K562 (cell line): ENCODE data around the gene ZFP36. TPM values are rescaled to one million over a fixed set of nuclear protein-coding genes. Genes with fewer than 3 reads are reported as not detected.

Experiments
- CAMTA2 ChIP-seq: fragments of 250-450 bp; sonication (Bioruptor Pico); conservative IDR thresholded peaks from 2 replicates; pipeline ENCODE4 v1.5.1; 2022
- EP300 ChIP-seq: IDR thresholded peaks from 2 replicates; pipeline ENCODE4 v1.6.1; 2012; ENCODE audit warnings: low read length, improper control_type of control experiment
- ERF ChIP-seq: fragments of 450-650 bp; formaldehyde crosslinking; IDR thresholded peaks from 2 replicates; pipeline ENCODE4 v1.4.0; 2020; ENCODE audit warnings: mild to moderate bottlenecking, mixed read lengths
- ETV5 ChIP-seq: sonication (generic); formaldehyde crosslinking; IDR thresholded peaks from 2 replicates; pipeline ENCODE4 v1.4.0; 2020; ENCODE audit warnings: low read depth, mild to moderate bottlenecking, missing genetic modification reagents
- EWSR1 ChIP-seq: fragments of 450-650 bp; IDR thresholded peaks from 2 replicates; pipeline ENCODE4 v1.6.1; 2018; ENCODE audit warnings: borderline replicate concordance, mild to moderate bottlenecking, low read depth, moderate library complexity; ENCODE audit not compliant: partially characterized antibody
- GABPA ChIP-seq: fragments of 200-800 bp; sonication (Bioruptor generic); conservative IDR thresholded peaks from 2 replicates; pipeline ENCODE4 v1.6.1; 2016; ENCODE audit warnings: low read depth, missing genetic modification characterization, missing compliant biosample characterization
- NFIX ChIP-seq: fragments of 250-450 bp; sonication (Bioruptor Pico); IDR thresholded peaks from 2 replicates; pipeline ENCODE4 v1.4.0; 2020; ENCODE audit warnings: low read depth, mild to moderate bottlenecking, moderate library complexity
- PHF21A ChIP-seq: fragments of 450-650 bp; IDR thresholded peaks from 2 replicates; pipeline ENCODE4 v1.6.1; 2017; ENCODE audit warnings: low read depth, borderline replicate concordance
- PKNOX1 ChIP-seq: fragments of 450-650 bp; IDR thresholded peaks from 2 replicates; pipeline ENCODE4 v1.6.1; 2016
- RB1 ChIP-seq: fragments of 450-650 bp; IDR thresholded peaks from 2 replicates; pipeline ENCODE4 v1.6.1; 2017; ENCODE audit warnings: low read depth, mild to moderate bottlenecking
- SMARCE1 ChIP-seq: fragments of 450-650 bp; IDR thresholded peaks from 2 replicates; pipeline ENCODE4 v1.7.1; 2016; ENCODE audit warnings: mild to moderate bottlenecking
- TCF3 ChIP-seq: sonication (generic); formaldehyde crosslinking; IDR thresholded peaks from 2 replicates; pipeline ENCODE4 v1.4.0; 2020; ENCODE audit warnings: mild to moderate bottlenecking, missing genetic modification reagents
- ZBTB34 ChIP-seq: fragments of 250-450 bp; sonication (Bioruptor Pico); IDR thresholded peaks from 2 replicates; pipeline ENCODE4 v1.8.0; 2021; ENCODE audit warnings: mild to moderate bottlenecking, moderate library complexity
- polyA plus RNA-seq, 8 experiments: library from polyadenylated mRNA; depleted of rRNA in 4 of 8; stranded (reverse) in 5 of 8; unstranded in 3 of 8; fragments of >200 nt; fragmentation: Nextera tagmentation in 2 of 8; fragmentation: Illumina TruSeq in 1 of 8; extraction: Ambion mirVana in 2 of 8; extraction: Trizol in 1 of 8; gene quantifications; 2 replicates each; pipeline versions ENCODE4 v1.2.1 to v1.2.3, GENCODE V29; 2011 to 2014; ENCODE audit warnings: inconsistent platforms in 1 of 8, missing spikeins in 1 of 8
- total RNA-seq, 7 experiments: library from RNA; depleted of rRNA in 6 of 7; stranded (reverse); fragments of >200 nt in 6 of 7; fragmentation: Illumina TruSeq in 2 of 7; extraction: Trizol in 2 of 7; gene quantifications; 2 replicates each; pipeline versions ENCODE4 v1.2.1 to v1.2.3, GENCODE V29; 2011 to 2021; ENCODE audit warnings: low replicate concordance in 1 of 7
- TF ChIP-seq, protein P1 (sequence below), 3 experiments: IDR thresholded peaks in 2 of 3; conservative IDR thresholded peaks in 1 of 3; 2 replicates each; pipeline ENCODE4 v1.5.1; 2011 to 2012; ENCODE audit warnings: low read length in 3 of 3, mild to moderate bottlenecking in 3 of 3, control low read depth in 2 of 3, improper control_type of control experiment in 1 of 3, inconsistent platforms in 1 of 3, low read depth in 1 of 3, mixed read lengths in 1 of 3, moderate library complexity in 1 of 3; ENCODE audit not compliant: insufficient read depth in 2 of 3
- TF ChIP-seq, protein P2 (sequence below): fragments of 450-650 bp; IDR thresholded peaks from one replicate; pipeline ENCODE4 v1.6.1; 2018; ENCODE audit warnings: mild to moderate bottlenecking, moderate library complexity; ENCODE audit not compliant: partially characterized antibody
- TF ChIP-seq, protein P3 (sequence below): fragments of 450-650 bp; formaldehyde crosslinking; IDR thresholded peaks from 2 replicates; pipeline ENCODE4 v1.4.0; 2020; ENCODE audit warnings: mild to moderate bottlenecking
- TF ChIP-seq, protein P4 (sequence below), 2 experiments: IDR thresholded peaks in 1 of 2; conservative IDR thresholded peaks in 1 of 2; 2 replicates each; pipeline ENCODE4 v1.6.1; 2016; ENCODE audit warnings: low read depth in 2 of 2, mild to moderate bottlenecking in 1 of 2, missing compliant biosample characterization in 1 of 2, missing genetic modification characterization in 1 of 2, moderate library complexity in 1 of 2

ZFP36 gene
- total and polyA plus RNA-seq, 9 of the 15 experiments (the other 6 are each of a cell fraction or from before 2014, with no cell fraction given) = 1.0 to 20.1 (median 3.5) TPM

GRCh38 chr19:39409208-39410016, 2.8 kb downstream of the ZFP36 start (continued):
- TF ChIP-seq, protein P1, sequence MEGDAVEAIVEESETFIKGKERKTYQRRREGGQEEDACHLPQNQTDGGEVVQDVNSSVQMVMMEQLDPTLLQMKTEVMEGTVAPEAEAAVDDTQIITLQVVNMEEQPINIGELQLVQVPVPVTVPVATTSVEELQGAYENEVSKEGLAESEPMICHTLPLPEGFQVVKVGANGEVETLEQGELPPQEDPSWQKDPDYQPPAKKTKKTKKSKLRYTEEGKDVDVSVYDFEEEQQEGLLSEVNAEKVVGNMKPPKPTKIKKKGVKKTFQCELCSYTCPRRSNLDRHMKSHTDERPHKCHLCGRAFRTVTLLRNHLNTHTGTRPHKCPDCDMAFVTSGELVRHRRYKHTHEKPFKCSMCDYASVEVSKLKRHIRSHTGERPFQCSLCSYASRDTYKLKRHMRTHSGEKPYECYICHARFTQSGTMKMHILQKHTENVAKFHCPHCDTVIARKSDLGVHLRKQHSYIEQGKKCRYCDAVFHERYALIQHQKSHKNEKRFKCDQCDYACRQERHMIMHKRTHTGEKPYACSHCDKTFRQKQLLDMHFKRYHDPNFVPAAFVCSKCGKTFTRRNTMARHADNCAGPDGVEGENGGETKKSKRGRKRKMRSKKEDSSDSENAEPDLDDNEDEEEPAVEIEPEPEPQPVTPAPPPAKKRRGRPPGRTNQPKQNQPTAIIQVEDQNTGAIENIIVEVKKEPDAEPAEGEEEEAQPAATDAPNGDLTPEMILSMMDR (IDR thresholded peaks at IDR 0.05 in 2 of 3, conservative IDR thresholded peaks at IDR 0.05 in 1 of 3; ENCODE audit: insufficient read depth in 2 of 3, low read depth in 1 of 3, low read length in 3 of 3) = 0 out of 6 replicates have a peak, but pooled peaks of 1 of the 3 experiments have one; percentile 1
- TF ChIP-seq EP300 = no peak
- TF ChIP-seq CAMTA2 (CRISPR knock-in tag) = no peak
- peak; percentile 65 for TF ChIP-seq ETV5
- no peak for TF ChIP-seq SMARCE1
- TF ChIP-seq TCF3 (CRISPR knock-in tag) = no peak
- TF ChIP-seq ZBTB34 (CRISPR knock-in tag) = no peak
- TF ChIP-seq EWSR1 = no peak
- TF ChIP-seq, protein P2, sequence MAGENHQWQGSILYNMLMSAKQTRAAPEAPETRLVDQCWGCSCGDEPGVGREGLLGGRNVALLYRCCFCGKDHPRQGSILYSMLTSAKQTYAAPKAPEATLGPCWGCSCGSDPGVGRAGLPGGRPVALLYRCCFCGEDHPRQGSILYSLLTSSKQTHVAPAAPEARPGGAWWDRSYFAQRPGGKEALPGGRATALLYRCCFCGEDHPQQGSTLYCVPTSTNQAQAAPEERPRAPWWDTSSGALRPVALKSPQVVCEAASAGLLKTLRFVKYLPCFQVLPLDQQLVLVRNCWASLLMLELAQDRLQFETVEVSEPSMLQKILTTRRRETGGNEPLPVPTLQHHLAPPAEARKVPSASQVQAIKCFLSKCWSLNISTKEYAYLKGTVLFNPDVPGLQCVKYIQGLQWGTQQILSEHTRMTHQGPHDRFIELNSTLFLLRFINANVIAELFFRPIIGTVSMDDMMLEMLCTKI = no peak
- TF ChIP-seq PKNOX1 = no peak
- TF ChIP-seq, protein P3, sequence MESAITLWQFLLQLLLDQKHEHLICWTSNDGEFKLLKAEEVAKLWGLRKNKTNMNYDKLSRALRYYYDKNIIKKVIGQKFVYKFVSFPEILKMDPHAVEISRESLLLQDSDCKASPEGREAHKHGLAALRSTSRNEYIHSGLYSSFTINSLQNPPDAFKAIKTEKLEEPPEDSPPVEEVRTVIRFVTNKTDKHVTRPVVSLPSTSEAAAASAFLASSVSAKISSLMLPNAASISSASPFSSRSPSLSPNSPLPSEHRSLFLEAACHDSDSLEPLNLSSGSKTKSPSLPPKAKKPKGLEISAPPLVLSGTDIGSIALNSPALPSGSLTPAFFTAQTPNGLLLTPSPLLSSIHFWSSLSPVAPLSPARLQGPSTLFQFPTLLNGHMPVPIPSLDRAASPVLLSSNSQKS (CRISPR knock-in tag) = no peak
- no peak; the same call in 1 of the 2 replicates for TF ChIP-seq PHF21A
- TF ChIP-seq NFIX (CRISPR knock-in tag) = no peak
- peak; percentile 66; the same call in 1 of the 2 replicates for TF ChIP-seq RB1
- TF ChIP-seq, protein P4, sequence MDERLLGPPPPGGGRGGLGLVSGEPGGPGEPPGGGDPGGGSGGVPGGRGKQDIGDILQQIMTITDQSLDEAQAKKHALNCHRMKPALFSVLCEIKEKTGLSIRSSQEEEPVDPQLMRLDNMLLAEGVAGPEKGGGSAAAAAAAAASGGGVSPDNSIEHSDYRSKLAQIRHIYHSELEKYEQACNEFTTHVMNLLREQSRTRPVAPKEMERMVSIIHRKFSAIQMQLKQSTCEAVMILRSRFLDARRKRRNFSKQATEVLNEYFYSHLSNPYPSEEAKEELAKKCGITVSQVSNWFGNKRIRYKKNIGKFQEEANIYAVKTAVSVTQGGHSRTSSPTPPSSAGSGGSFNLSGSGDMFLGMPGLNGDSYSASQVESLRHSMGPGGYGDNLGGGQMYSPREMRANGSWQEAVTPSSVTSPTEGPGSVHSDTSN (CRISPR knock-in tag; IDR thresholded peaks at IDR 0.05; ENCODE audit: low read depth) = no peak
- TF ChIP-seq, protein P4 (tag; conservative IDR thresholded peaks at IDR 0.05; ENCODE audit: low read depth) = no peak
- peak; percentile 89 for TF ChIP-seq GABPA (tag)
- no peak for TF ChIP-seq ERF (CRISPR knock-in tag)
